ENCODE measurements around the gene PLK4. TPM values are rescaled to one million over a fixed set of nuclear protein-coding genes. Genes with fewer than 3 reads are reported as not detected.

The PLK4 gene
- polyA plus RNA-seq, 2 of the 4 experiments (the other 2 are of a cell fraction), result 18.4 to 34.2 TPM

DNA sequence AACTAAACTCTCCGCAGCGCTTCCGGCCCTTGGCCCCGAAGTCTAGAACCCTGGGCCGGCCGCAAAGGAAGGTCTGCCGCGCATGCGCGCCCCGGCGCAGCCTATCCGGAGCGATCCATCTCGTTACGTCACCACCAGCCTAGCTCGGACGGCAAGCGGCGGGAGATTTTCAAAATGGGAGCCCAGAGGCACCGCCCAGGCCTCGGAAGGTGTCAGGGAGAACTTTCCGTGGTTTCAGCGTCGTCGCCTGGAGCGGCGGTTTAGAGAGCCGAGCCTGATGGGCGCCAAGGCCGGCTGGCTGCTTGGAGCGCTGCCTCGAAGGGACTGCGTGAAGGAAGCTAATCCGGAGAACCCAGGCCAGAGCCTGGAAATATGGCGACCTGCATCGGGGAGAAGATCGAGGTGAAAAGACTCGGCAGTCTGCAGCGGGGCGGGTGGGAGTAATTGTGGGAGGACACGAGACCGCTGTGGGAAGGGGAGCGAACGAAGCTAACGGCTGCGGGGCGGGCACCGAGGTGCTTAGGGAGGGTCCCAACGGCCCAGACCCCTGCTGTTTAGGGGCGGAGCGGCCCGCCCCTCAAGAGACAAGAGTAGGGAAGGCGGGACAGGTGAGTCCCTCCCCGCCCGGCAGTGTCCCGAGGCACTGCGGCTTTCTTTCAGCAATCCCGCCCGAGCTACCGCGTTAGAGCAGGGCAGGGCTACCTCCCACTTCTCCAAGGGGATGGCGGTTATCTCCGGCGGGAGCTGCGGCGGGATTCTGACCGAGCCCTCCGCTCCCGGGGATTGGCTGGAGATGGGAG, at the start of gene PLK4 (continued):
- TF ChIP-seq SREBF2 (IDR thresholded peaks at IDR 0.05), result no peak
- no peak for TF ChIP-seq HOXB13 (CRISPR knock-in tag; IDR thresholded peaks at IDR 0.05; ENCODE audit: low read depth)
- no peak for TF ChIP-seq NFE2L2 (conservative IDR thresholded peaks at IDR 0.05; ENCODE audit: low read length)
- TF ChIP-seq EP300 (IDR thresholded peaks at IDR 0.05), result no peak
- TF ChIP-seq, protein P1, sequence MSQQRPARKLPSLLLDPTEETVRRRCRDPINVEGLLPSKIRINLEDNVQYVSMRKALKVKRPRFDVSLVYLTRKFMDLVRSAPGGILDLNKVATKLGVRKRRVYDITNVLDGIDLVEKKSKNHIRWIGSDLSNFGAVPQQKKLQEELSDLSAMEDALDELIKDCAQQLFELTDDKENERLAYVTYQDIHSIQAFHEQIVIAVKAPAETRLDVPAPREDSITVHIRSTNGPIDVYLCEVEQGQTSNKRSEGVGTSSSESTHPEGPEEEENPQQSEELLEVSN (IDR thresholded peaks at IDR 0.05; ENCODE audit: borderline replicate concordance, low read depth), result 0 out of 2 replicates have a peak, but pooled peaks have one; percentile 10
- TF ChIP-seq HES2 (IDR thresholded peaks at IDR 0.05), result no peak
- no peak for TF ChIP-seq RARB (CRISPR knock-in tag; IDR thresholded peaks at IDR 0.05)
- TF ChIP-seq FOXS1 (CRISPR knock-in tag; IDR thresholded peaks at IDR 0.05), result no peak
- no peak for TF ChIP-seq FOSL2 (IDR thresholded peaks at IDR 0.05)
- TF ChIP-seq FOSL2 (CRISPR knock-in tag; IDR thresholded peaks at IDR 0.05), result no peak
- no peak for TF ChIP-seq MAFK (IDR thresholded peaks at IDR 0.05; ENCODE audit: partially characterized antibody)
- TF ChIP-seq ZC3H11A (IDR thresholded peaks at IDR 0.05), result no peak
- TF ChIP-seq ZSCAN20 (CRISPR knock-in tag; IDR thresholded peaks at IDR 0.05), result no peak
- no peak for TF ChIP-seq CBX8 (IDR thresholded peaks at IDR 0.05)
- TF ChIP-seq MYC (IDR thresholded peaks at IDR 0.05; ENCODE audit: borderline replicate concordance, low read length), result no peak
- TF ChIP-seq TFCP2L1 (CRISPR knock-in tag; IDR thresholded peaks at IDR 0.05), result no peak
- TF ChIP-seq CHD2 (IDR thresholded peaks at IDR 0.05; ENCODE audit: low read length, partially characterized antibody), result peak; percentile 24
- TF ChIP-seq KDM5A (IDR thresholded peaks at IDR 0.05), result peak; percentile 78
- no peak for TF ChIP-seq RNF2 (IDR thresholded peaks at IDR 0.05; ENCODE audit: borderline replicate concordance, low read depth)
- TF ChIP-seq, protein P2, sequence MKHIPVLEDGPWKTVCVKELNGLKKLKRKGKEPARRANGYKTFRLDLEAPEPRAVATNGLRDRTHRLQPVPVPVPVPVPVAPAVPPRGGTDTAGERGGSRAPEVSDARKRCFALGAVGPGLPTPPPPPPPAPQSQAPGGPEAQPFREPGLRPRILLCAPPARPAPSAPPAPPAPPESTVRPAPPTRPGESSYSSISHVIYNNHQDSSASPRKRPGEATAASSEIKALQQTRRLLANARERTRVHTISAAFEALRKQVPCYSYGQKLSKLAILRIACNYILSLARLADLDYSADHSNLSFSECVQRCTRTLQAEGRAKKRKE (CRISPR knock-in tag; IDR thresholded peaks at IDR 0.05; ENCODE audit: low read depth), result no peak
- TF ChIP-seq RFX5 (IDR thresholded peaks at IDR 0.05), result peak; percentile 77; the same call in 1 of the 2 replicates
- TF ChIP-seq CEBPB (IDR thresholded peaks at IDR 0.05), result no peak
- TF ChIP-seq, protein P3, sequence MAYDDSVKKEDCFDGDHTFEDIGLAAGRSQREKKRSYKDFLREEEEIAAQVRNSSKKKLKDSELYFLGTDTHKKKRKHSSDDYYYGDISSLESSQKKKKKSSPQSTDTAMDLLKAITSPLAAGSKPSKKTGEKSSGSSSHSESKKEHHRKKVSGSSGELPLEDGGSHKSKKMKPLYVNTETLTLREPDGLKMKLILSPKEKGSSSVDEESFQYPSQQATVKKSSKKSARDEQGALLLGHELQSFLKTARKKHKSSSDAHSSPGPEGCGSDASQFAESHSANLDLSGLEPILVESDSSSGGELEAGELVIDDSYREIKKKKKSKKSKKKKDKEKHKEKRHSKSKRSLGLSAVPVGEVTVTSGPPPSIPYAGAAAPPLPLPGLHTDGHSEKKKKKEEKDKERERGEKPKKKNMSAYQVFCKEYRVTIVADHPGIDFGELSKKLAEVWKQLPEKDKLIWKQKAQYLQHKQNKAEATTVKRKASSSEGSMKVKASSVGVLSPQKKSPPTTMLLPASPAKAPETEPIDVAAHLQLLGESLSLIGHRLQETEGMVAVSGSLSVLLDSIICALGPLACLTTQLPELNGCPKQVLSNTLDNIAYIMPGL (CRISPR knock-in tag; IDR thresholded peaks at IDR 0.05; ENCODE audit: borderline replicate concordance), result no peak
- TF ChIP-seq FOSB (CRISPR knock-in tag; IDR thresholded peaks at IDR 0.05), result no peak
- TF ChIP-seq CTCF (IDR thresholded peaks at IDR 0.05), result no peak

Data from A549 (cell line).